Trophoblast cell (in vitro differentiated cells and primary cell): ENCODE results near the gene G6PC3.
"Not testable (repeated sequence)": the region's sequence is repeated elsewhere in the genome, so short reads cannot be mapped to it uniquely, and the experiment has no call there.

Experiments used
- DNase-seq, 2 donors: peaks; one replicate each; pipeline ENCODE4 v3.0.0-alpha.2; 2016
- H2AFZ ChIP-seq: 2 replicates; pipeline ENCODE4 v1.6.1; 2013; ENCODE audit warnings: low read length, moderate library complexity, mild to moderate bottlenecking; ENCODE audit not compliant: insufficient read depth, poor library complexity
- H2AK5ac ChIP-seq: 2 replicates; pipeline ENCODE4 v1.6.1; 2013; ENCODE audit warnings: mild to moderate bottlenecking, low read length
- H2BK120ac ChIP-seq: 2 replicates; pipeline ENCODE4 v1.6.1; 2013; ENCODE audit warnings: low read length, mild to moderate bottlenecking, moderate library complexity; ENCODE audit not compliant: insufficient read depth, poor library complexity
- H2BK12ac ChIP-seq: 2 replicates; pipeline ENCODE4 v1.6.1; 2013; ENCODE audit warnings: mild to moderate bottlenecking, low read length, moderate library complexity
- H2BK5ac ChIP-seq: 2 replicates; pipeline ENCODE4 v1.6.1; 2013; ENCODE audit warnings: low read length, low read depth, moderate library complexity, mild to moderate bottlenecking; ENCODE audit not compliant: poor library complexity
- H3K14ac ChIP-seq: 2 replicates; pipeline ENCODE4 v1.6.1; 2013; ENCODE audit warnings: mild to moderate bottlenecking, low read length
- H3K18ac ChIP-seq: 2 replicates; pipeline ENCODE4 v1.6.1; 2013; ENCODE audit warnings: mild to moderate bottlenecking, low read length
- H3K23ac ChIP-seq: 2 replicates; pipeline ENCODE4 v1.6.1; 2013; ENCODE audit warnings: low read length
- H3K27ac ChIP-seq: 2 replicates; pipeline ENCODE4 v1.5.1; 2013; ENCODE audit warnings: low read depth, mild to moderate bottlenecking, inconsistent platforms, low read length, moderate library complexity
- H3K27me3 ChIP-seq: 2 replicates; pipeline ENCODE4 v1.6.1; 2013; ENCODE audit warnings: inconsistent platforms, mild to moderate bottlenecking, low read length, moderate library complexity; ENCODE audit not compliant: insufficient read depth
- H3K36me3 ChIP-seq, 2 experiments: 1 replicate in 1 of 2; 2 replicates in 1 of 2; pipeline ENCODE4 v1.6.1; 2013; ENCODE audit warnings: low read length in 2 of 2, mild to moderate bottlenecking in 2 of 2, moderate library complexity in 1 of 2; ENCODE audit not compliant: insufficient read depth in 2 of 2, control insufficient read depth in 1 of 2
- H3K4ac ChIP-seq: 2 replicates; pipeline ENCODE4 v1.6.1; 2013; ENCODE audit warnings: low read depth, mild to moderate bottlenecking, low read length, moderate library complexity
- H3K4me1 ChIP-seq, 2 experiments: 1 replicate in 1 of 2; 2 replicates in 1 of 2; pipeline ENCODE4 v1.6.1; 2013; ENCODE audit warnings: low read length in 2 of 2, mild to moderate bottlenecking in 2 of 2, moderate library complexity in 1 of 2; ENCODE audit not compliant: insufficient read depth in 2 of 2, control insufficient read depth in 1 of 2
- H3K4me2 ChIP-seq: 2 replicates; pipeline ENCODE4 v1.6.1; 2013; ENCODE audit warnings: inconsistent platforms, mild to moderate bottlenecking, low read length, moderate library complexity
- H3K4me3 ChIP-seq: 2 replicates; pipeline ENCODE4 v1.5.1; 2013; ENCODE audit warnings: mild to moderate bottlenecking, low read depth, low read length, inconsistent platforms
- H3K79me1 ChIP-seq: one replicate; pipeline ENCODE4 v1.6.1; 2013; ENCODE audit warnings: low read length
- H3K79me2 ChIP-seq: 2 replicates; pipeline ENCODE4 v1.6.1; 2013; ENCODE audit warnings: low read length, mild to moderate bottlenecking; ENCODE audit not compliant: control insufficient read depth, insufficient read depth, poor library complexity
- H3K9ac ChIP-seq: 2 replicates; pipeline ENCODE4 v1.6.1; 2013; ENCODE audit warnings: mild to moderate bottlenecking, low read length
- H3K9me3 ChIP-seq: 2 replicates; pipeline ENCODE4 v1.6.1; 2013; ENCODE audit warnings: low read depth, mild to moderate bottlenecking, control low read depth, inconsistent platforms, low read length; ENCODE audit not compliant: insufficient read depth
- H4K12ac ChIP-seq: 2 replicates; pipeline ENCODE4 v1.6.1; 2013; ENCODE audit warnings: low read depth, mild to moderate bottlenecking, low read length, moderate library complexity
- H4K8ac ChIP-seq: 2 replicates; pipeline ENCODE4 v1.6.1; 2013; ENCODE audit warnings: low read depth, mild to moderate bottlenecking, low read length, moderate library complexity
- H4K91ac ChIP-seq: one replicate; pipeline ENCODE4 v1.6.1; 2013; ENCODE audit warnings: low read depth, mild to moderate bottlenecking, low read length, moderate library complexity
- WGBS: extraction: QIAGEN DNeasy Blood & Tissue Kit; methylation state at CpG from one replicate; pipeline ENCODE4 v1.1.7; 2013; ENCODE audit warnings: missing lambda C conversion rate; ENCODE audit not compliant: insufficient read length, insufficient coverage; ENCODE audit errors: extremely low coverage; 5-methylcytosine and 5-hydroxymethylcytosine counted together

G6PC3 gene

GRCh38 chr17:44033861-44034408 is 36.6 kb upstream of the G6PC3 start:
- Histone ChIP-seq H3K4me2 (no peak overlapping the region), H2BK12ac (no peak overlapping the region), H3K4me3 (no peak overlapping the region), H2BK120ac (no peak overlapping the region), H3K4me1 (no peaks in the 10 kb centered on the region), H2BK5ac (no peak overlapping the region), H3K27me3 (no peaks in the 10 kb centered on the region), H3K4ac (no peak overlapping the region), H2AK5ac (no peak overlapping the region), H3K36me3 (peaks cover 33 to 55% of the 10 kb centered on the region in 2 experiments), H4K12ac (no peak overlapping the region), H3K79me1 (no peaks in the 10 kb centered on the region), H3K18ac (no peak overlapping the region), H3K14ac (no peak overlapping the region), H3K79me2 (no peaks in the 10 kb centered on the region), H4K91ac (no peak overlapping the region), H3K9me3 (no peaks in the 10 kb centered on the region), H4K8ac (no peak overlapping the region), H2AFZ (no peak overlapping the region), H3K27ac (no peak overlapping the region), H3K23ac (no peak overlapping the region), H3K9ac (no peak overlapping the region)
- DNase-seq, result no peak
- WGBS, result no CpG with 5 or more reads among the region's 3 CpGs

- H3K79me1 ChIP-seq, H4K8ac ChIP-seq, H3K9ac ChIP-seq, H3K4me2 ChIP-seq, H3K4ac ChIP-seq, H4K91ac ChIP-seq, H3K27me3 ChIP-seq, H3K23ac ChIP-seq, H3K18ac ChIP-seq, H3K14ac ChIP-seq, H3K4me1 ChIP-seq, H2AK5ac ChIP-seq, H3K79me2 ChIP-seq, H2BK12ac ChIP-seq, H2BK120ac ChIP-seq, H3K9me3 ChIP-seq, H3K27ac ChIP-seq, H3K4me3 ChIP-seq, H2AFZ ChIP-seq, H4K12ac ChIP-seq, DNase-seq, H2BK5ac ChIP-seq: not testable (repeated sequence)
- no CpG with 5 or more reads among the region's 3 CpGs for WGBS
- H3K36me3 ChIP-seq, result peaks cover 31 to 51% of the 10 kb centered on the region in 2 experiments
Measured at GRCh38 chr17:44034688-44035087, 35.8 kb upstream of the G6PC3 start.

DNA sequence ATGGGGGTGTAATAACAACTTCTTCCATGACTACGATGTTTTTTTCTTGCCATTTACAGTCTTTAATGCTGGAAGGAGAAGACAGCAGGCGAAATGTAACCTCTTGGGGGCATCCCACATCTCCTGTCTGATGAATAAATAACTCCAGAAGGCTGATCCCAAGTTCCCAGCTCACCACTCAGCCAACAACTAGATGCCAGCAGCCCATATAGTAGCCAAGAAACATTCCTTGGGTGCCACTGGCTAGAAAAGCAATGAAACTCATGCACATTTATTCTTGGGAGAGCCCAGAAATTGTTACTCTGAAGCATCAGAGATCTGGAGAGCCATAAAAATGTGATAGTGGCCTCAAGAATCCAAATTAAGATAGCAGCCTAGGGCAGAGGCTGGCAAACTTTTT is 33.1 kb upstream of the G6PC3 start:
- no peak overlapping the region for H3K23ac ChIP-seq
- WGBS, result no CpG with 5 or more reads among the region's 2 CpGs
- H4K12ac ChIP-seq, result no peak overlapping the region
- H3K36me3 ChIP-seq, result peaks cover 28 to 46% of the 10 kb centered on the region in 2 experiments
- no peak for DNase-seq
- H4K8ac ChIP-seq, result no peak overlapping the region
- no peak overlapping the region for H2BK5ac ChIP-seq
- H4K91ac ChIP-seq, result no peak overlapping the region
- no peaks in the 10 kb centered on the region for H3K27me3 ChIP-seq
- H3K18ac ChIP-seq, result no peak overlapping the region
- no peaks in the 10 kb centered on the region for H3K4me1 ChIP-seq
- H2BK12ac ChIP-seq, result no peak overlapping the region
- H3K79me2 ChIP-seq, result no peaks in the 10 kb centered on the region
- no peaks in the 10 kb centered on the region for H3K79me1 ChIP-seq
- H3K27ac ChIP-seq, result no peak overlapping the region
- H2AK5ac ChIP-seq, result no peak overlapping the region
- no peak overlapping the region for H2BK120ac ChIP-seq
- no peak overlapping the region for H2AFZ ChIP-seq
- no peak overlapping the region for H3K4me2 ChIP-seq
- H3K9me3 ChIP-seq, result no peaks in the 10 kb centered on the region
- no peak overlapping the region for H3K14ac ChIP-seq
- no peak overlapping the region for H3K4me3 ChIP-seq
- H3K4ac ChIP-seq, result no peak overlapping the region
- no peak overlapping the region for H3K9ac ChIP-seq

- H3K23ac ChIP-seq, result no peak overlapping the region
- H3K18ac ChIP-seq, result no peak overlapping the region
- no peak overlapping the region for H2AFZ ChIP-seq
- H3K14ac ChIP-seq, result no peak overlapping the region
- no peak overlapping the region for H3K4me3 ChIP-seq
- no peaks in the 10 kb centered on the region for H3K4me1 ChIP-seq
- no peak overlapping the region for H2AK5ac ChIP-seq
- H3K27ac ChIP-seq, result no peak overlapping the region
- H3K79me2 ChIP-seq, result peaks cover 4% of the 10 kb centered on the region
- H4K8ac ChIP-seq, result no peak overlapping the region
- H2BK120ac ChIP-seq, result no peak overlapping the region
- no CpG with 5 or more reads among the region's 3 CpGs for WGBS
- H3K27me3 ChIP-seq, result no peaks in the 10 kb centered on the region
- no peak overlapping the region for H2BK5ac ChIP-seq
- H3K79me1 ChIP-seq, result no peaks in the 10 kb centered on the region
- no peak overlapping the region for H3K4ac ChIP-seq
- no peak overlapping the region for H3K9ac ChIP-seq
- H3K36me3 ChIP-seq, result peaks cover 28 to 39% of the 10 kb centered on the region in 2 experiments
- no peak overlapping the region for H2BK12ac ChIP-seq
- no peaks in the 10 kb centered on the region for H3K9me3 ChIP-seq
- no peak overlapping the region for H4K91ac ChIP-seq
- no peak overlapping the region for H4K12ac ChIP-seq
- peak; percentile 82 to 86 for DNase-seq
- H3K4me2 ChIP-seq, result no peak overlapping the region
Measured at GRCh38 chr17:44038604-44039011, 31.9 kb upstream of the G6PC3 start.
